ENCODE data around the gene SGMS1.
A peak's percentile ranks its signal among the peaks of the same experiment; 100 is the strongest.

SGMS1 gene

DNA sequence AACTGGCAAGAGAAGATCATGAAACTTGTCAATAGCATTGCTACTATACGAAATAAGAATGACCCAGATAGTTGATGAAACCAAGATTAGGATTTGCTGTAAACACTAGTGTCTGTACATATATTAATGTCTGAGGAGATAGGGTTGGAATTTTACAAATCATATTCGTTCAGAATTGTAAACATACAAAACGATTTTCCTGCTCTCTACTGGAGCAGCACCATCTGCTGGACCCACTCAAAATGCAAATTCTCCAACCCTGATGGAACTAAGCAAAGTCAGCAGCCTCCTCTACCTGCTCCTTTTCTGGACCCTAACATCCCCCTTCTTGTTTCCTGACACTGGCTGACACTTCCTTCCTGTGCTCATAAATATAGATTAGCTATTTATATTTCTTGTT lies 29.4 kb upstream of the SGMS1 start:
- no peaks in the 10 kb centered on the region for H3K9me3 ChIP-seq (ENCODE audit: insufficient read depth, low read length)
- no peak overlapping the region for H3K27ac ChIP-seq (ENCODE audit: low read depth, low read length)
- H3F3A ChIP-seq (ENCODE audit: insufficient read depth) = no peaks in the 10 kb centered on the region
- H4K20me1 ChIP-seq (ENCODE audit: low read depth, low read length) = no peaks in the 10 kb centered on the region
- no peaks in the 10 kb centered on the region for H3K79me2 ChIP-seq (ENCODE audit: insufficient read depth, low read length)
- H3K27me3 ChIP-seq (ENCODE audit: low read length) = no peaks in the 10 kb centered on the region
- no peaks in the 10 kb centered on the region for H3K36me3 ChIP-seq (ENCODE audit: low read length)
- no peak overlapping the region for H2AFZ ChIP-seq (ENCODE audit: low read depth, low read length, severe bottlenecking)
- no peak for TF ChIP-seq EZH2phosphoT487 (conservative IDR thresholded peaks at IDR 0.05; ENCODE audit: low read length)
- TF ChIP-seq, protein P1, sequence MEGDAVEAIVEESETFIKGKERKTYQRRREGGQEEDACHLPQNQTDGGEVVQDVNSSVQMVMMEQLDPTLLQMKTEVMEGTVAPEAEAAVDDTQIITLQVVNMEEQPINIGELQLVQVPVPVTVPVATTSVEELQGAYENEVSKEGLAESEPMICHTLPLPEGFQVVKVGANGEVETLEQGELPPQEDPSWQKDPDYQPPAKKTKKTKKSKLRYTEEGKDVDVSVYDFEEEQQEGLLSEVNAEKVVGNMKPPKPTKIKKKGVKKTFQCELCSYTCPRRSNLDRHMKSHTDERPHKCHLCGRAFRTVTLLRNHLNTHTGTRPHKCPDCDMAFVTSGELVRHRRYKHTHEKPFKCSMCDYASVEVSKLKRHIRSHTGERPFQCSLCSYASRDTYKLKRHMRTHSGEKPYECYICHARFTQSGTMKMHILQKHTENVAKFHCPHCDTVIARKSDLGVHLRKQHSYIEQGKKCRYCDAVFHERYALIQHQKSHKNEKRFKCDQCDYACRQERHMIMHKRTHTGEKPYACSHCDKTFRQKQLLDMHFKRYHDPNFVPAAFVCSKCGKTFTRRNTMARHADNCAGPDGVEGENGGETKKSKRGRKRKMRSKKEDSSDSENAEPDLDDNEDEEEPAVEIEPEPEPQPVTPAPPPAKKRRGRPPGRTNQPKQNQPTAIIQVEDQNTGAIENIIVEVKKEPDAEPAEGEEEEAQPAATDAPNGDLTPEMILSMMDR (IDR thresholded peaks at IDR 0.05; ENCODE audit: insufficient read depth, low read length, poor library complexity, severe bottlenecking) = peak; percentile 28
- H3K4me3 ChIP-seq (ENCODE audit: insufficient read depth, low read length, poor library complexity, severe bottlenecking) = no peak overlapping the region
- no peaks in the 10 kb centered on the region for H3K9me2 ChIP-seq (replicated peaks; ENCODE audit: insufficient read depth, low read length)
- no peak overlapping the region for H3K4me2 ChIP-seq (ENCODE audit: low read depth, low read length, poor library complexity, severe bottlenecking)
- no peak overlapping the region for H3K9ac ChIP-seq (ENCODE audit: low read length)

DNA sequence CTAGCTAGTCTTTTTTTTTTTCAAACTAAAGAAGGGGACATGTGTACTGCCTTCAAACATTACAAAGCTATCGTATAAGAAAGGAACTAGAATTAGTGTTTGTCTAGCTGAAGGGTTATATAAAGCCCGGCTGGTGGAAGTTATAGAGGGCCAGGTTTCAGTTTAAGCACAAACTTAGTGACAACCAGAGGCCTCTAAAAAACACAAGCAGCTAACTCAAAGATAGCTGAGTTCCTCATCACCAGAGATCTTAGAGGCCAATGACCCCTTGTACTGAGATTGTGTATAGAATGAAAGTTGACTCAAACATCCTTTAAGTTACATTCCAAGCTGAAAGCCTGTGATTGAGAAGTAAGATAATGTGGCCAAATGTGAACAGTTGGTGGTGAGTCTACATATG lies 28.1 kb upstream of the SGMS1 start:
- TF ChIP-seq, protein P1 (IDR thresholded peaks at IDR 0.05; ENCODE audit: insufficient read depth, low read length, poor library complexity, severe bottlenecking) = no peak
- TF ChIP-seq EZH2phosphoT487 (conservative IDR thresholded peaks at IDR 0.05; ENCODE audit: low read length) = no peak
- Histone ChIP-seq H2AFZ (ENCODE audit: low read depth, low read length, severe bottlenecking) (no peak overlapping the region), H3K27ac (ENCODE audit: low read depth, low read length) (no peak overlapping the region), H3K9ac (ENCODE audit: low read length) (no peak overlapping the region), H3K36me3 (ENCODE audit: low read length) (no peaks in the 10 kb centered on the region), H3K4me3 (ENCODE audit: insufficient read depth, low read length, poor library complexity, severe bottlenecking) (no peak overlapping the region), H3F3A (ENCODE audit: insufficient read depth) (no peaks in the 10 kb centered on the region), H3K9me3 (ENCODE audit: insufficient read depth, low read length) (no peaks in the 10 kb centered on the region), H4K20me1 (ENCODE audit: low read depth, low read length) (no peaks in the 10 kb centered on the region), H3K27me3 (ENCODE audit: low read length) (no peaks in the 10 kb centered on the region), H3K9me2 (replicated peaks; ENCODE audit: insufficient read depth, low read length) (no peaks in the 10 kb centered on the region), H3K4me2 (ENCODE audit: low read depth, low read length, poor library complexity, severe bottlenecking) (no peak overlapping the region), H3K79me2 (ENCODE audit: insufficient read depth, low read length) (no peaks in the 10 kb centered on the region)

DNA sequence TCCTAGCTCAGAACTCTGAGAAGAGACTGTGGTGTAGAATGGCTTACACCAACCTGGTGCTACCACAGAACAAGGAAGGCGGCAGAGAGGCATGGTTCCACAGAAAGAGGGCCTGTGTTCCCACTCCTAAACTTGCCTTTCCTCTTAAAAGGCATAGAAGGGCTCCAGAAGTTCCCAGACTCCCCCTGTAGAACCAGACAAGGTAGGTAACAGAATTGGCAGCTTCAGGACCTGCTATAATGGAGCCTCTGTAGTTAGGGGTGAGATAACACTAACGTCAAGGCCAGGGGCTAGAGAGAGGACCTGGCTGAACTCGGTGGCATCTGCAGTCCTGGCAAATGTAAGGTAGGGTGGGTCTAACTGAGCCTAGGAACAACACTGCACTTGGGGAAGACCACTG lies 26.7 kb upstream of the SGMS1 start:
- Histone ChIP-seq H3K4me3 (ENCODE audit: insufficient read depth, low read length, poor library complexity, severe bottlenecking) (no peak overlapping the region), H3K4me2 (ENCODE audit: low read depth, low read length, poor library complexity, severe bottlenecking) (no peak overlapping the region), H3K27me3 (ENCODE audit: low read length) (no peaks in the 10 kb centered on the region), H3K36me3 (ENCODE audit: low read length) (no peaks in the 10 kb centered on the region), H3K79me2 (ENCODE audit: insufficient read depth, low read length) (no peaks in the 10 kb centered on the region), H2AFZ (ENCODE audit: low read depth, low read length, severe bottlenecking) (no peak overlapping the region), H3K27ac (ENCODE audit: low read depth, low read length) (no peak overlapping the region), H4K20me1 (ENCODE audit: low read depth, low read length) (no peaks in the 10 kb centered on the region), H3K9me2 (replicated peaks; ENCODE audit: insufficient read depth, low read length) (no peaks in the 10 kb centered on the region), H3K9ac (ENCODE audit: low read length) (no peak overlapping the region), H3F3A (ENCODE audit: insufficient read depth) (no peaks in the 10 kb centered on the region), H3K9me3 (ENCODE audit: insufficient read depth, low read length) (no peaks in the 10 kb centered on the region)
- TF ChIP-seq, protein P1 (IDR thresholded peaks at IDR 0.05; ENCODE audit: insufficient read depth, low read length, poor library complexity, severe bottlenecking) = no peak

DNA sequence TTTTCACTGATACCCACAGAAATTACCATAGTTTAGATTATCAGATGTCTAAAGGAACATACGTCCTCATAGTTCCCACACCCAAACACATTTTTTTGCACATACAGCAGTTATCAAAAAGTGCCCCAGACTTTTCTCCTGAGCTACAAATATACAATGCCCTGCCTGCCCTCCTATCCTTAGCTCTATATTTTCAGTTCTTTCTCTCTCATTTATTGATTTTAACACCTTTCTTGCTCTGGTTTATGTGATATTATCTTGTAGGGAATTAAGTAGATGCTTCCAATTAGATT lies 25.1 kb upstream of the SGMS1 start:
- no peaks in the 10 kb centered on the region for H3K36me3 ChIP-seq (ENCODE audit: low read length)
- no peak overlapping the region for H3K9ac ChIP-seq (ENCODE audit: low read length)
- H3K9me3 ChIP-seq (ENCODE audit: insufficient read depth, low read length) = no peaks in the 10 kb centered on the region
- no peaks in the 10 kb centered on the region for H3K27me3 ChIP-seq (ENCODE audit: low read length)
- H4K20me1 ChIP-seq (ENCODE audit: low read depth, low read length) = no peaks in the 10 kb centered on the region
- no peaks in the 10 kb centered on the region for H3K9me2 ChIP-seq (replicated peaks; ENCODE audit: insufficient read depth, low read length)
- no peaks in the 10 kb centered on the region for H3K79me2 ChIP-seq (ENCODE audit: insufficient read depth, low read length)
- no peak overlapping the region for H3K4me3 ChIP-seq (ENCODE audit: insufficient read depth, low read length, poor library complexity, severe bottlenecking)
- no peaks in the 10 kb centered on the region for H3F3A ChIP-seq (ENCODE audit: insufficient read depth)
- no peak overlapping the region for H3K27ac ChIP-seq (ENCODE audit: low read depth, low read length)
- no peak overlapping the region for H2AFZ ChIP-seq (ENCODE audit: low read depth, low read length, severe bottlenecking)
- TF ChIP-seq, protein P1 (IDR thresholded peaks at IDR 0.05; ENCODE audit: insufficient read depth, low read length, poor library complexity, severe bottlenecking) = no peak
- no peak for TF ChIP-seq EZH2phosphoT487 (conservative IDR thresholded peaks at IDR 0.05; ENCODE audit: low read length)
- H3K4me2 ChIP-seq (ENCODE audit: low read depth, low read length, poor library complexity, severe bottlenecking) = no peak overlapping the region
